SU-DHL-6 (cell line): Measurements from ENCODE around the gene UBE2L5.

ENCODE experiments used
- H2AFZ ChIP-seq: fragments of 200-600 bp; sonication (generic); 2 replicates; pipeline ENCODE4 v1.6.1; 2014; ENCODE audit warnings: low read depth, mild to moderate bottlenecking, moderate library complexity, mixed read lengths, antibody characterized with exemption, low read length; ENCODE audit not compliant: severe bottlenecking
- H3F3A ChIP-seq: fragments of 200-600 bp; shearing (Covaris generic); 2 replicates; pipeline ENCODE4 v1.6.0; 2016; ENCODE audit warnings: antibody characterized with exemption, mild to moderate bottlenecking; ENCODE audit not compliant: insufficient read depth
- H3K27ac ChIP-seq: fragments of 200-600 bp; sonication (generic); 2 replicates; pipeline ENCODE4 v1.5.1; 2016; ENCODE audit warnings: low read depth, mild to moderate bottlenecking, low read length, moderate library complexity, mixed read lengths
- H3K27me3 ChIP-seq: fragments of 200-600 bp; sonication (generic), shearing (Covaris generic); 2 replicates; pipeline ENCODE4 v1.6.0; 2014; ENCODE audit warnings: mild to moderate bottlenecking, low read length
- H3K36me3 ChIP-seq: fragments of 200-600 bp; sonication (generic); 2 replicates; pipeline ENCODE4 v1.6.1; 2014; ENCODE audit warnings: mild to moderate bottlenecking, low read length, mixed read lengths
- H3K4me2 ChIP-seq: fragments of 300-600, 200-600 bp; shearing (Covaris generic), sonication (generic); 2 replicates; pipeline ENCODE4 v1.6.0; 2014; ENCODE audit warnings: low read length, low read depth, mild to moderate bottlenecking; ENCODE audit not compliant: poor library complexity, severe bottlenecking
- H3K4me3 ChIP-seq: fragments of 200-600 bp; sonication (generic); 2 replicates; pipeline ENCODE4 v1.5.1; 2014; ENCODE audit warnings: antibody characterized with exemption, low read length, mild to moderate bottlenecking, mixed read lengths; ENCODE audit not compliant: insufficient read depth, poor library complexity, severe bottlenecking
- H3K79me2 ChIP-seq: fragments of 200-600 bp; sonication (generic); 2 replicates; pipeline ENCODE4 v1.6.1; 2014; ENCODE audit warnings: mild to moderate bottlenecking, low read length, moderate library complexity; ENCODE audit not compliant: insufficient read depth
- H3K9ac ChIP-seq: fragments of 200-600 bp; sonication (generic); 2 replicates; pipeline ENCODE4 v1.7.0; 2014; ENCODE audit warnings: mild to moderate bottlenecking, low read length
- H3K9me2 ChIP-seq: fragments of 200-600 bp; sonication (generic); replicated peaks from 2 replicates; pipeline ENCODE4 v1.6.1; 2014; ENCODE audit warnings: low read length; ENCODE audit not compliant: insufficient read depth
- H3K9me3 ChIP-seq: fragments of 200-600 bp; sonication (generic); 2 replicates; pipeline ENCODE4 v1.6.1; 2014; ENCODE audit warnings: low read length, mixed read lengths; ENCODE audit not compliant: insufficient read depth
- H4K20me1 ChIP-seq: fragments of 200-600 bp; sonication (generic); 2 replicates; pipeline ENCODE4 v1.6.1; 2014; ENCODE audit warnings: low read depth, mild to moderate bottlenecking, antibody characterized with exemption, low read length, moderate library complexity, mixed read lengths
- CTCF ChIP-seq: fragments of 200-600 bp; sonication (generic); IDR thresholded peaks from one replicate; pipeline ENCODE4 v1.5.1; 2017; ENCODE audit warnings: antibody characterized with exemption, mild to moderate bottlenecking, low read length, moderate library complexity; ENCODE audit not compliant: insufficient read depth, poor library complexity, severe bottlenecking
- EZH2phosphoT487 ChIP-seq: fragments of 200-600 bp; sonication (generic), shearing (Covaris generic); conservative IDR thresholded peaks from 2 replicates; pipeline ENCODE4 v1.6.1; 2018; ENCODE audit warnings: mild to moderate bottlenecking, antibody characterized with exemption, low read length, moderate library complexity, mixed read lengths

Gene UBE2L5

GRCh38 chr13:30400376-30400775, 21.9 kb upstream of the UBE2L5 start:
- no peak overlapping the region for H3K4me3 ChIP-seq
- no peak overlapping the region for H2AFZ ChIP-seq
- no peak overlapping the region for H3K27ac ChIP-seq
- no peak overlapping the region for H3K4me2 ChIP-seq
- TF ChIP-seq EZH2phosphoT487 (no peak), CTCF (no peak)
- H3K36me3 ChIP-seq: no peaks in the 10 kb centered on the region
- no peaks in the 10 kb centered on the region for H4K20me1 ChIP-seq
- H3K9ac ChIP-seq: no peak overlapping the region
- no peaks in the 10 kb centered on the region for H3K9me2 ChIP-seq
- H3K9me3 ChIP-seq: no peaks in the 10 kb centered on the region
- peaks cover 5% of the 10 kb centered on the region for H3F3A ChIP-seq
- no peaks in the 10 kb centered on the region for H3K79me2 ChIP-seq
- H3K27me3 ChIP-seq: no peaks in the 10 kb centered on the region

GRCh38 chr13:30401347-30401746, 20.9 kb upstream of the UBE2L5 start:
- no peaks in the 10 kb centered on the region for H3K9me3 ChIP-seq
- no peak overlapping the region for H2AFZ ChIP-seq
- H3K27ac ChIP-seq: no peak overlapping the region
- no peak overlapping the region for H3K4me2 ChIP-seq
- H3F3A ChIP-seq: peaks cover 2% of the 10 kb centered on the region
- TF ChIP-seq CTCF (no peak), EZH2phosphoT487 (no peak)
- H3K36me3 ChIP-seq: no peaks in the 10 kb centered on the region
- no peaks in the 10 kb centered on the region for H4K20me1 ChIP-seq
- no peak overlapping the region for H3K9ac ChIP-seq
- no peaks in the 10 kb centered on the region for H3K79me2 ChIP-seq
- H3K4me3 ChIP-seq: no peak overlapping the region
- H3K27me3 ChIP-seq: no peaks in the 10 kb centered on the region
- H3K9me2 ChIP-seq: no peaks in the 10 kb centered on the region

GRCh38 chr13:30403456-30403855, 18.8 kb upstream of the UBE2L5 start:
- Histone ChIP-seq H3K9me3 (no peaks in the 10 kb centered on the region), H4K20me1 (no peaks in the 10 kb centered on the region), H3F3A (no peaks in the 10 kb centered on the region; the same call in 1 of the 2 replicates), H3K9me2 (no peaks in the 10 kb centered on the region), H3K79me2 (no peaks in the 10 kb centered on the region), H2AFZ (no peak overlapping the region), H3K27ac (no peak overlapping the region), H3K4me3 (no peak overlapping the region), H3K4me2 (no peak overlapping the region), H3K36me3 (no peaks in the 10 kb centered on the region), H3K27me3 (no peaks in the 10 kb centered on the region), H3K9ac (no peak overlapping the region)
- no peak for TF ChIP-seq CTCF
- TF ChIP-seq EZH2phosphoT487: no peak

DNA sequence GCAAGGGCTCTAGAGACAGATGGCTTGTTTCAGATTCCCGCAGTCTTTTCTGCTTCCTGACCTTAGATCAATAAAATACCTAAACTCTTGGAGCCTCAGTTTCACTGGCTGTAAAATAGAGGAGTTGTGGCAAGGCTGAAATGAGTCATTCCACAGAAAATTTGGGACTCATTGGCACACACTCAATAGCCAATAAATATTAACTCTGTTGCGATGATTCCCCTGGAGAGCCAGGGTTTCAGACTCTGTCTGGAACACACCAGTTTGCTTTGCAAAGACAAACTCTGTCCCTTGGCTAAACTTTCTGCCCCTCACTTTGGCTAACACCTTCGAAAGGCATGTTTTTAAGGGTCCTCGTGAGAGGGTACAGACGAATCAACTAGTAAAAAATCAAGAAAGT, 18.1 kb upstream of the UBE2L5 start:
- Histone ChIP-seq H3K27ac (no peak overlapping the region), H3K4me3 (no peak overlapping the region), H4K20me1 (no peaks in the 10 kb centered on the region), H3K36me3 (no peaks in the 10 kb centered on the region), H3F3A (no peaks in the 10 kb centered on the region; the same call in 1 of the 2 replicates), H3K4me2 (no peak overlapping the region), H2AFZ (no peak overlapping the region), H3K9ac (no peak overlapping the region), H3K9me2 (no peaks in the 10 kb centered on the region), H3K79me2 (no peaks in the 10 kb centered on the region), H3K27me3 (no peaks in the 10 kb centered on the region), H3K9me3 (no peaks in the 10 kb centered on the region)
- no peak for TF ChIP-seq CTCF
- TF ChIP-seq EZH2phosphoT487: no peak
